HG02571 (cell line): ENCODE data around the gene ELL2.
"Not testable (repeated sequence)": the region's sequence is repeated elsewhere in the genome, so short reads cannot be mapped to it uniquely, and the experiment has no call there.

Experiments used
- ATAC-seq: cut with Tn5 transposase; IDR thresholded peaks from one replicate; pipeline ENCODE4 v1.9.1; 2021; ENCODE audit warnings: mild to moderate bottlenecking, moderate library complexity; ENCODE audit not compliant: unreplicated experiment

Gene ELL2

GRCh38 chr5:95931079-95931833 is 30.4 kb downstream of the ELL2 start:
- ATAC-seq: no peak

GRCh38 chr5:95930141-95930930 is 31.3 kb downstream of the ELL2 start:
- no peak for ATAC-seq

- ATAC-seq: no peak
Observed at GRCh38 chr5:95928724-95929253, 32.9 kb downstream of the ELL2 start.

GRCh38 chr5:95927927-95928723 is 33.5 kb downstream of the ELL2 start:
- ATAC-seq: peak; percentile 46

DNA sequence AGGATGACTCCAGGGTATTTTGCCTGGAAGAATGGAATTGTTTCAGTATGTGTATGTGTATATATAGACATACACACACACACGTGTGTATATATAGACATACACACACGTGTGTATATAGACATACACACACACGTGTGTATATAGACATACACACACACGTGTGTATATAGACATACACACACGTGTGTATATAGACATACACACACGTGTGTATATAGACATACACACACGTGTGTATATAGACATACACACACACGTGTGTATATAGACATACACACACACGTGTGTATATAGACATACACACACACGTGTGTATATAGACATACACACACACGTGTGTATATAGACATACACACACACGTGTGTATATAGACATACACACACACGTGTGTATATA is 34.4 kb downstream of the ELL2 start:
- ATAC-seq: not testable (repeated sequence)

GRCh38 chr5:95925939-95926338 is 35.7 kb downstream of the ELL2 start:
- ATAC-seq: peak; percentile 41

DNA sequence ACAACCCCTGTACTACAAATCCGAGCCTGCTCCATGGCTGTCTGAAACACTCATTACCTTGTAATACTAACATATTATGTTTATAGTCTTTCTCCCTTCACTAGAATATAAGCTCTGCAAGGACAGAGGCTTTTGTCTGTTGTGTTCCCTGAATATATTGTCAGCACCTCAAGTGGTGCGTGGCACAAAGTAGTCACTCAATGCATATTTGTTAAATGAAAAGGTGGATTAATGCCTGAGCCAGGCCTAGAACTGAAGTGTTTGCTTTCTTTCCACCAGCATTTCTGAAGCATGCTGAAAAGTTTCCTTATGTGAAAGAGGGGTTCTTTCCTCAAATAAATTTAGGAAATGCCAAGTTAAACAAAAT is 36.3 kb downstream of the ELL2 start:
- no peak for ATAC-seq

- peak; percentile 29 for ATAC-seq
Observed at GRCh38 chr5:95924720-95925377, 36.8 kb downstream of the ELL2 start.

DNA sequence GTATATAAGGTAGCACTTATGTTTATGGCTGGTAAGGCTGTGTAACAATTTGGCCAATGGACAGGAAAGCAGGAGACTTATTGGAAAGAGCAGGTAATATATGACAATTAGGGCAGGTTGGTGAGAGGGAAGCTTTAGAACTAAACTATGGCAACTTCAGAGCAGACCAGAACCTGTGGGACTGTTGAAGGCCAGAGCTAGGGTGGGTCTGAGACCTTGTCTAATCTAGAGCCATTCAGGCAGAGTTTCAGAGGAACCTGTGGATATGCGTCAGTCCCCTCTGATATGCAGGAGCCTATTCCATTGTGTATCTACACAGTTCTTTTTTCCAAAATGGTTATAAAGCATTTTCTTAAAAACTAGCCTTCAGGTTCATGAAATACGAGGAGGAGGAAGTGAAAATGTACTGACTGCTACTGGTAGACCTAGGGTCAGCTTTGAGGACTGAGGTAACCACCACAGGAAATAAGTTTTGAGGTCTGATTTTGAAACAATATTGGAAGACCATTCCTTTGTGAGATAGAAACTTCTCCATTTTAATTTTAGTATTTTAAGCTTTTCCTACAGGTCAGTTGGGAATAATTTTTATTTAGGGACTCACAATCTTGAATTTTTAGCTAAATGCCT is 37.6 kb downstream of the ELL2 start:
- ATAC-seq: no peak

DNA sequence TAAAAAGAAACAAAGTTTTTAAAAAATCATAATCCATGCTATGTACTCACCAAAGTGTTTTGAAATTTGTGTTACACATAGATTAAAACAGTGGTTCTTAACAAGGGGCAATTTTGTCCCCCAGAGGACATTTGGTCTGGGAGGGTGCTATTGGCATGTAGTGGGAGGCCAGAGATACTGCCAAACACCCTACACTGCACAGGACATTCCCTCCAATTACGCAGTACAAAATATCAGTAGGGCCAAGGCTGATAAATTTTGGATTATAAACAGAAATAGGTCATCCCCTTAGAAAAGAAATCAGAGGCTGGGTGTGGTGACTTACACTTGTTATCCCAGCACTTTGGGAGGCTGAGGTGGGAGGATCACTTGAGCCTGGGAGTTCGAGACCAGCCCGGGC is 38.9 kb downstream of the ELL2 start:
- ATAC-seq: no peak

DNA sequence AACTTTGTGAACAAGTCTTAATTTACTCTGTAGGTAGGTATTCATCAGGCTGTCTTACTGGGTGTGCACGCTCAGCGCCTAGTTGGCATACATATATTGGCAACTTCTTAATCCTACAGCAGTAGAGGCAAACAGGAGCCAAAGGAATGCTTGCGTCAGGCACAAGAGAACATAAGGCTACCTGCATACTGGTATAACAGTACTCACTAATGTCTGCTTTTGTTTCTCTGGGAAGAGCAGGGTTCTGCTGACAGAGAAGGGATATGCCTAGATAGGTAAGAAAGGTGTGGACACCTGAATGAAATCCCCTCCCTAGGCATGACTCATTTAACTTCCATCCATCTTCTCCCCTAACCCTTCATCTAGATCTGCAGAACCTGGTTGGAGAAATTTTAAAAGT is 40.1 kb downstream of the ELL2 start:
- ATAC-seq: no peak

GRCh38 chr5:95920822-95921221 is 40.8 kb downstream of the ELL2 start:
- no peak for ATAC-seq

DNA sequence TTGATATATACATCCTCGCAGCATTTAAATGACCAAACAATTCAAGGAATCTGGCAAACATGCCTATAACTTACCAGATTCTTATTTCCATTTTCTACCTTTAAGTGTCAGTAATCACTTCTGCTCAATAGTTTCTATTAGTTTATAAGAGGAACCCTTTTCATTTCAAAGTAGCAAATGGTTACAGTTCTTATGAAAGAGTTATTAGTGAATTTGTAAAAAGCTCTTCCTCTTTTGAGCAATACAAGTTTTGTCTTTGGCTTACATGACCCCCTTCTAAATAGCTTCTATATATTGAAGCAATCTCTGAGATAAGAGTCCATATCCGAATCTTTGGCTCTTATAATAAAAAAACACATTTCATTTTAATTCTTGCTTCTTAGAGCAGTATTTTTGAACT is 42.0 kb downstream of the ELL2 start:
- ATAC-seq: no peak

- ATAC-seq: no peak
Observed at GRCh38 chr5:95918421-95919006, 43.1 kb downstream of the ELL2 start.

DNA sequence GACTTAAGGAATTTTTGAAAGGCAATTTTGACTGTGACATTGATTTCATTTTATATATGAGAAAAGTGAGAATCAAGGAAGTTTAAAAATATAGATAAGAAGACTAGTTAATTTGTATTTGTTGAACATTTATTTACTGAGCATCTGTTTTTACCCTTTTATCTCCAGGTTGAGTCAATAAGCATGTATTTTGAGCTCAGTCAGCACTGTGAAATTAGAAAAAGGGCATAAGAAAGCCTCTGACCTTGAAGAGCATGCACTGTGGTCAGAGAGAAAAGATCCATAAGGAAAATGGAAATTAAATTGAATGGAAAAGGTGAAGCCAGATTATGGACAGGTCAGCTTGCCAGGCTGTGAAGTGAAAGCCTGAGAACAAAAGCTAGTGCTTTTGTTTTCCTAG is 44.4 kb downstream of the ELL2 start:
- ATAC-seq: no peak

GRCh38 chr5:95916687-95917085 is 45.0 kb downstream of the ELL2 start:
- no peak for ATAC-seq

- ATAC-seq: peak; percentile 64
Observed at GRCh38 chr5:95915999-95916686, 45.5 kb downstream of the ELL2 start.

GRCh38 chr5:95913663-95914062 is 48.0 kb downstream of the ELL2 start:
- no peak for ATAC-seq

DNA sequence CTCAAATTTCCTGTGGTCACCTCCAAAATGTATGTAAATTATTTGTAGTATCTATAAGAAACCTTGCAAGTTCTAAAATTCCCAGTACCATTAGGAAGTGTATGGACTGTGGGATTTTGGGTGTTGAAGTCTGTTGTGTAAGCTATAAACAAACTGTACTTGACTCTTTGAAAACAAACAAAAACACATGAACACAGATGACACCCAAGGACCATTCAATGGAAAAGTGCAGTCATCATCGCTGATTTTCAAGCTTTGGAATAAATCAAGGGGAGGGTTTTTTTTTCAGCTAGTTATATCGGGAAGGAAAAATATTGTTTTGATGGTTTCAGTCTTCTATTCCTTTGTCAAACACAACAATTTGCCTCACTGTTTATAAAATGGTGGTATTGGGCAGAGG is 49.6 kb downstream of the ELL2 start:
- ATAC-seq: no peak
